Stimulated activated CD4-positive, alpha-beta T cell treated with anti-CD3 and anti-CD28 coated beads, Interleukin-12 subunit alpha, Interleukin-12 subunit beta, amount 100 ng/mL, for 48 hours (primary cell): ENCODE measurements around the gene BBOF1.
"Not testable (repeated sequence)": the region's sequence is repeated elsewhere in the genome, so short reads cannot be mapped to it uniquely, and the experiment has no call there.

Experiments used
- DNase-seq, 3 donors: peaks; one replicate each; pipeline ENCODE4 v3.0.0-alpha.2; 2020; ENCODE audit warnings: low read depth in 2 of 3, low spot score in 1 of 3

BBOF1 gene

GRCh38 chr14:74089251-74090020 is 70.3 kb downstream of the BBOF1 start:
- no peak for DNase-seq

- DNase-seq: no peak
Observed at GRCh38 chr14:74105381-74105780, 86.2 kb downstream of the BBOF1 start.

- no peak for DNase-seq
Observed at GRCh38 chr14:74109369-74109768, 90.2 kb downstream of the BBOF1 start.

GRCh38 chr14:74111395-74112216 is 92.5 kb downstream of the BBOF1 start:
- not testable (repeated sequence) for DNase-seq
